WI38 (cell line): ENCODE results near the gene SARM1.

Experiments
- H3K4me3 ChIP-seq: 2 replicates; pipeline ENCODE4 v1.5.1; 2011; ENCODE audit warnings: low read depth, mild to moderate bottlenecking, control low read depth, low read length
- CTCF ChIP-seq: IDR thresholded peaks from 2 replicates; pipeline ENCODE4 v1.5.1; 2012; ENCODE audit warnings: low read depth, mild to moderate bottlenecking, control low read depth, low read length

SARM1 gene

GRCh38 chr17:28369684-28370034, 1.8 kb upstream of the SARM1 start:
- no peak for TF ChIP-seq CTCF
- no peak overlapping the region for H3K4me3 ChIP-seq

- H3K4me3 ChIP-seq = peak within 1 kb of the TSS; percentile 73
- no peak for TF ChIP-seq CTCF
Measured at GRCh38 chr17:28370035-28370743, 1.3 kb upstream of the SARM1 start, which contains the start of gene VTN. TSS of gene VTN (minus strand) at chr17:28370307. CDS start at chr17:28370203, 104 bp downstream.

- H3K4me3 ChIP-seq = peak overlapping the region; percentile 73
Measured at GRCh38 chr17:28370744-28371103, 770 bp upstream of the SARM1 start.

GRCh38 chr17:28372203-28372944, 880 bp downstream of the SARM1 start:
- peak overlapping the region; percentile 73 for H3K4me3 ChIP-seq
- no peak for TF ChIP-seq CTCF

More at GRCh38 chr17:28370744-28371103, 770 bp upstream of the SARM1 start:
- TF ChIP-seq CTCF = no peak

GRCh38 chr17:28372945-28373274, 1.4 kb downstream of the SARM1 start:
- peak overlapping the region; percentile 73 for H3K4me3 ChIP-seq
- no peak for TF ChIP-seq CTCF

GRCh38 chr17:28379814-28380801, 8.6 kb downstream of the SARM1 start:
- TF ChIP-seq CTCF = no peak
- H3K4me3 ChIP-seq = no peak overlapping the region
